K562 (cell line): Measurements from ENCODE around the gene ADAMTS6. TPM values are rescaled to one million over a fixed set of nuclear protein-coding genes. Genes with fewer than 3 reads are reported as not detected.

ENCODE experiments used
- ATAC-seq: fragments of 200-7000 bp; cut with Tn5 transposase; 3 replicates; pipeline ENCODE4 v1.9.1; 2020; ENCODE audit warnings: moderate library complexity
- BruUV-seq: library from RNA; stranded (reverse); fragments of 400-500 nt; replicated peaks from 2 replicates; lab custom pipeline; 2021; lab: Mats Ljungman, UMichigan
- CTCF ChIA-PET: fragments of 300-600 bp; formaldehyde crosslinking; extraction: SDS; loops from one replicate; lab custom pipeline; 2021; ENCODE audit warnings: low intra/inter-chr PET ratio; lab: Yijun Ruan, JAX
- POLR2A ChIA-PET: fragments of 300-600, 350-650 bp; sonication (Branson Sonifier 250); formaldehyde crosslinking; extraction: SDS; loops from one replicate; lab custom pipeline; 2021; ENCODE audit warnings: antibody characterized with exemption, inconsistent platforms; lab: Yijun Ruan, JAX
- DNase-seq, 4 experiments: peaks; one replicate each; pipeline versions ENCODE4 v3.0.0 to v3.0.0-alpha.2; 2011 to 2018; ENCODE audit warnings: low spot score in 3 of 4, mixed read lengths in 3 of 4; ENCODE audit errors: extremely low read depth in 1 of 4
- FAIRE-seq: peaks from 2 replicates; lab custom pipeline; 2011; peaks lifted over from hg19 to GRCh38; lab: Jason Lieb, UNC
- H2AFZ ChIP-seq: 2 replicates; pipeline ENCODE4 v1.6.0; 2011; ENCODE audit warnings: low read depth, low read length, control low read depth, inconsistent platforms
- H3K27ac ChIP-seq: fragments of 200-600 bp; 3 replicates; pipeline ENCODE4 v1.8.0; 2011; ENCODE audit warnings: low read depth, mild to moderate bottlenecking, control low read depth, inconsistent platforms, low read length, moderate library complexity, mixed read lengths; ENCODE audit errors: extremely low read depth
- H3K27me3 ChIP-seq, 2 experiments: fragments of 300-600 bp in 1 of 2; 2 replicates in 1 of 2; 3 replicates in 1 of 2; pipeline versions ENCODE4 v1.6.0 to v1.8.0; 2011; ENCODE audit warnings: inconsistent platforms in 2 of 2, low read length in 2 of 2, mild to moderate bottlenecking in 1 of 2, mixed read lengths in 1 of 2, moderate library complexity in 1 of 2; ENCODE audit not compliant: control insufficient read depth in 2 of 2, insufficient read depth in 2 of 2
- H3K36me3 ChIP-seq: fragments of 300-600 bp; 3 replicates; pipeline ENCODE4 v1.8.0; 2011; ENCODE audit warnings: mild to moderate bottlenecking, low read length, inconsistent platforms; ENCODE audit not compliant: control insufficient read depth, insufficient read depth
- H3K4me1 ChIP-seq, 2 experiments: fragments of 200-600 bp in 1 of 2; replicated peaks in 1 of 2; 2 replicates in 1 of 2; 3 replicates in 1 of 2; pipeline versions ENCODE4 v1.5.1 to v1.8.0; 2011; ENCODE audit warnings: inconsistent platforms in 2 of 2, low read length in 2 of 2, mild to moderate bottlenecking in 1 of 2, mixed read lengths in 1 of 2, moderate library complexity in 1 of 2; ENCODE audit not compliant: control insufficient read depth in 2 of 2, insufficient read depth in 2 of 2
- H3K4me2 ChIP-seq: 2 replicates; pipeline ENCODE4 v1.6.1; 2011; ENCODE audit warnings: low read length, control low read depth, inconsistent platforms, mixed read lengths; ENCODE audit not compliant: insufficient read depth
- H3K4me3 ChIP-seq: fragments of 200-600 bp; sonication (generic), shearing (Covaris generic); 2 replicates; pipeline ENCODE4 v1.5.1; 2016; ENCODE audit warnings: control low read depth, inconsistent platforms
- H3K79me2 ChIP-seq: fragments of 200-600 bp; 3 replicates; pipeline ENCODE4 v1.8.0; 2011; ENCODE audit warnings: low read length, inconsistent platforms; ENCODE audit not compliant: control insufficient read depth, insufficient read depth
- H3K9ac ChIP-seq, 2 experiments: 2 replicates each; pipeline versions ENCODE4 v1.6.0 to v1.6.1; 2011; ENCODE audit warnings: low read depth in 2 of 2, low read length in 2 of 2, control low read depth in 1 of 2, inconsistent platforms in 1 of 2, mild to moderate bottlenecking in 1 of 2, mixed read lengths in 1 of 2; ENCODE audit not compliant: insufficient read depth in 1 of 2
- H3K9me1 ChIP-seq: one replicate; pipeline ENCODE4 v1.6.0; 2011; ENCODE audit warnings: inconsistent platforms, mild to moderate bottlenecking, low read length, moderate library complexity; ENCODE audit not compliant: control insufficient read depth, insufficient read depth
- H3K9me3 ChIP-seq: replicated peaks from 2 replicates; pipeline ENCODE4 v1.5.1; 2011; ENCODE audit warnings: low read depth, low read length, inconsistent platforms; ENCODE audit not compliant: control insufficient read depth, insufficient read depth
- H4K20me1 ChIP-seq: replicated peaks from 2 replicates; pipeline ENCODE4 v1.6.1; 2011; ENCODE audit warnings: low read length, inconsistent platforms, mixed read lengths; ENCODE audit not compliant: control insufficient read depth, insufficient read depth
- ATF7 ChIP-seq: fragments of 450-650 bp; IDR thresholded peaks from 2 replicates; pipeline ENCODE4 v1.7.1; 2014; ENCODE audit warnings: mild to moderate bottlenecking, moderate library complexity
- CEBPG ChIP-seq, 3 experiments: fragments of 200-800 bp in 1 of 3; sonication (Bioruptor generic) in 1 of 3; sonication (generic) in 1 of 3; formaldehyde crosslinking in 1 of 3; IDR thresholded peaks in 2 of 3; conservative IDR thresholded peaks in 1 of 3; 2 replicates each; pipeline versions ENCODE4 v1.6.1 to v1.8.0; 2016 to 2022; ENCODE audit warnings: missing compliant biosample characterization in 2 of 3, missing genetic modification characterization in 2 of 3, mild to moderate bottlenecking in 1 of 3, missing genetic modification reagents in 1 of 3
- ETV5 ChIP-seq: sonication (generic); formaldehyde crosslinking; IDR thresholded peaks from 2 replicates; pipeline ENCODE4 v1.4.0; 2020; ENCODE audit warnings: low read depth, mild to moderate bottlenecking, missing genetic modification reagents
- EWSR1 ChIP-seq: fragments of 450-650 bp; IDR thresholded peaks from 2 replicates; pipeline ENCODE4 v1.6.1; 2018; ENCODE audit warnings: borderline replicate concordance, mild to moderate bottlenecking, low read depth, moderate library complexity; ENCODE audit not compliant: partially characterized antibody
- FOS ChIP-seq: IDR thresholded peaks from 3 replicates; pipeline ENCODE4 v1.6.1; 2011; ENCODE audit not compliant: insufficient read length; ENCODE audit errors: extremely low read depth
- HMG20A ChIP-seq: fragments of 450-650 bp; formaldehyde crosslinking; conservative IDR thresholded peaks from 2 replicates; pipeline ENCODE4 v1.4.0; 2020; ENCODE audit warnings: mild to moderate bottlenecking, mixed read lengths
- HNRNPK ChIP-seq: fragments of 200-400 bp; formaldehyde crosslinking; IDR thresholded peaks from one replicate; pipeline ENCODE4 v1.6.1; 2018; ENCODE audit warnings: mild to moderate bottlenecking, low read depth, low read length; ENCODE audit not compliant: poor library complexity, severe bottlenecking
- MCM7 ChIP-seq, 2 experiments: fragments of 450-650 bp; IDR thresholded peaks; 2 replicates each; pipeline ENCODE4 v1.6.1; 2016 to 2018
- PML ChIP-seq: IDR thresholded peaks from 2 replicates; pipeline ENCODE4 v1.6.1; 2012; ENCODE audit warnings: low read length, inconsistent platforms
- PTBP1 ChIP-seq: fragments of 200-400 bp; formaldehyde crosslinking; IDR thresholded peaks from 2 replicates; pipeline ENCODE4 v1.6.1; 2017; ENCODE audit warnings: low read depth, low read length
- PTTG1 ChIP-seq: fragments of 450-650 bp; IDR thresholded peaks from 2 replicates; pipeline ENCODE4 v1.6.1; 2016; ENCODE audit warnings: low read depth, mild to moderate bottlenecking, missing genetic modification characterization, missing compliant biosample characterization
- RBM25 ChIP-seq: fragments of 200-400 bp; formaldehyde crosslinking; IDR thresholded peaks from 2 replicates; pipeline ENCODE4 v1.6.1; 2018; ENCODE audit warnings: low read length, low read depth, moderate library complexity; ENCODE audit not compliant: severe bottlenecking
- SPI1 ChIP-seq: IDR thresholded peaks from 2 replicates; pipeline ENCODE4 v1.6.1; 2011; ENCODE audit warnings: low read depth, low read length, control low read depth, borderline replicate concordance
- ZMIZ1 ChIP-seq, 2 experiments: fragments of 150-350 bp in 1 of 2; IDR thresholded peaks; 2 replicates each; pipeline ENCODE4 v1.6.1; 2012 to 2016; ENCODE audit warnings: low read depth in 2 of 2, low read length in 2 of 2, mild to moderate bottlenecking in 1 of 2, moderate library complexity in 1 of 2
- ZNF224 ChIP-seq: sonication (generic); formaldehyde crosslinking; IDR thresholded peaks from 2 replicates; pipeline ENCODE4 v1.8.0; 2022; ENCODE audit warnings: mild to moderate bottlenecking, missing genetic modification reagents
- ZNF384 ChIP-seq: IDR thresholded peaks from 2 replicates; pipeline ENCODE4 v1.6.1; 2012; ENCODE audit warnings: low read depth, low read length, improper control_type of control experiment
- ZSCAN29 ChIP-seq: fragments of 450-650 bp; IDR thresholded peaks from 2 replicates; pipeline ENCODE4 v1.6.1; 2017
- WGBS: fragments of 100-300 bp; shearing (Covaris generic); methylation state at CpG from one replicate; pipeline ENCODE4 v1.1.6; 2016; ENCODE audit warnings: low coverage, mixed read lengths; ENCODE audit not compliant: insufficient coverage; ENCODE audit errors: missing lambda C conversion rate; 5-methylcytosine and 5-hydroxymethylcytosine counted together
- in situ Hi-C: fragments of 300-500 bp; cut with MboI; formaldehyde crosslinking; loops from 4 replicates; pipeline ENCODE4 v1.15.0; 2018; ENCODE audit warnings: inconsistent platforms, mixed read lengths
- intact Hi-C: fragments of 100-400 bp; cut with micrococcal nuclease; formaldehyde crosslinking; loops from 2 replicates; pipeline ENCODE4 v1.14.2; 2022
- polyA plus RNA-seq, 8 experiments: library from polyadenylated mRNA; depleted of rRNA in 4 of 8; stranded (reverse) in 5 of 8; unstranded in 3 of 8; fragments of >200 nt; fragmentation: Nextera tagmentation in 2 of 8; fragmentation: Illumina TruSeq in 1 of 8; extraction: Ambion mirVana in 2 of 8; extraction: Trizol in 1 of 8; gene quantifications; 2 replicates each; pipeline versions ENCODE4 v1.2.1 to v1.2.3, GENCODE V29; 2011 to 2014; ENCODE audit warnings: inconsistent platforms in 1 of 8, missing spikeins in 1 of 8
- total RNA-seq, 7 experiments: library from RNA; depleted of rRNA in 6 of 7; stranded (reverse); fragments of >200 nt in 6 of 7; fragmentation: Illumina TruSeq in 2 of 7; extraction: Trizol in 2 of 7; gene quantifications; 2 replicates each; pipeline versions ENCODE4 v1.2.1 to v1.2.3, GENCODE V29; 2011 to 2021; ENCODE audit warnings: low replicate concordance in 1 of 7
- TF ChIP-seq, protein P1 (sequence below): fragments of 250-450 bp; sonication (Bioruptor Pico); IDR thresholded peaks from 2 replicates; pipeline ENCODE4 v1.8.0; 2022; ENCODE audit warnings: inconsistent platforms, mild to moderate bottlenecking, moderate library complexity, borderline replicate concordance

Gene ADAMTS6
- total and polyA plus RNA-seq, 9 of the 15 experiments (the other 6 are each of a cell fraction or from before 2014, with no cell fraction given): 0.57 to 5.3 (median 1.5) TPM

DNA sequence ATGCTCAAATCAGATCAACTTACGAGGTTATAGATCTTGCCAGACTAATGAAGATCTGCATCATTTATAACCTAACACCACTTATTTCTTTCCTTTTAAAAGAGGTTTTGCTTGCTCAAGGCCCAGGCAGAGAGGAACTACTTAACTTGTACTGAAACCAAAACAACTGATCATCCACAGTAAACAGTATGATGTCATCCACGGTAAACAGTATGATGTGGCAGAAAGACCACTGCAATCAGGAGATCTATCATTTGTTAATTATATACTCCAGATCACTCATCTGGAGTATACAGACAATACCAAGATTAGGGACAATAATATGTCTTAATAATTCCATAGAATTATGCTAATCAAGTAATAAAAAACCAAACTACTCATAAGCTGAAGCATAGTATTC is 116.8 kb downstream of the ADAMTS6 start (continued):
- TF ChIP-seq ZMIZ1 (IDR thresholded peaks at IDR 0.05; ENCODE audit: low read depth in 2 of 2, low read length in 2 of 2): no peak
- TF ChIP-seq CEBPG (CRISPR knock-in tag; IDR thresholded peaks at IDR 0.05): no peak
- TF ChIP-seq CEBPG (tag; conservative IDR thresholded peaks at IDR 0.05 in 1 of 2, IDR thresholded peaks at IDR 0.05 in 1 of 2): peak in 1 of 2 experiments; percentile 48; a peak in 2 of 4 replicates
- TF ChIP-seq ATF7: peak; percentile 66
- TF ChIP-seq ETV5 (CRISPR knock-in tag): no peak

- 0% methylated on average over 2 of the region's 2 CpGs for WGBS
- no peaks in the 10 kb centered on the region for H4K20me1 ChIP-seq
- FAIRE-seq (no peak), DNase-seq (no peak), ATAC-seq (no peak)
- H3K27ac ChIP-seq: no peak overlapping the region
- in situ Hi-C loops: no loop called here
- no peaks in the 10 kb centered on the region for H3K9me1 ChIP-seq
- ChIA-PET POLR2A (no interaction called here), CTCF (no interaction called here)
- BruUV-seq: no TSS peak
- H3K27me3 ChIP-seq: no peaks in the 10 kb centered on the region
- H2AFZ ChIP-seq: no peak overlapping the region
- H3K9me3 ChIP-seq: no peaks in the 10 kb centered on the region
- no peak overlapping the region for H3K9ac ChIP-seq
- H3K36me3 ChIP-seq: no peaks in the 10 kb centered on the region
- no peak overlapping the region for H3K4me2 ChIP-seq
- H3K4me1 ChIP-seq: no peaks in the 10 kb centered on the region
- intact Hi-C loops: no loop called here
- H3K4me3 ChIP-seq: no peak overlapping the region
- H3K79me2 ChIP-seq: no peaks in the 10 kb centered on the region
- TF ChIP-seq HMG20A (CRISPR knock-in tag) (no peak), FOS (no peak), ZNF224 (CRISPR knock-in tag) (no peak), ZNF384 (no peak), ZSCAN29 (no peak), MCM7 (IDR thresholded peaks at IDR 0.05) (no peak), EWSR1 (no peak), PML (no peak), PTBP1 (no peak), SPI1 (no peak), RBM25 (no peak), PTTG1 (tag) (no peak), HNRNPK (no peak)
- TF ChIP-seq, protein P1, sequence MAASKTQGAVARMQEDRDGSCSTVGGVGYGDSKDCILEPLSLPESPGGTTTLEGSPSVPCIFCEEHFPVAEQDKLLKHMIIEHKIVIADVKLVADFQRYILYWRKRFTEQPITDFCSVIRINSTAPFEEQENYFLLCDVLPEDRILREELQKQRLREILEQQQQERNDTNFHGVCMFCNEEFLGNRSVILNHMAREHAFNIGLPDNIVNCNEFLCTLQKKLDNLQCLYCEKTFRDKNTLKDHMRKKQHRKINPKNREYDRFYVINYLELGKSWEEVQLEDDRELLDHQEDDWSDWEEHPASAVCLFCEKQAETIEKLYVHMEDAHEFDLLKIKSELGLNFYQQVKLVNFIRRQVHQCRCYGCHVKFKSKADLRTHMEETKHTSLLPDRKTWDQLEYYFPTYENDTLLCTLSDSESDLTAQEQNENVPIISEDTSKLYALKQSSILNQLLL (CRISPR knock-in tag): no peak
Observed at GRCh38 chr5:65363499-65363898, 118.2 kb downstream of the ADAMTS6 start.
